SH-SY5Y (cell line): ENCODE results near the gene CYB5RL.

Experiments used
- GATA2 ChIP-seq: IDR thresholded peaks from 2 replicates; pipeline ENCODE4 v1.6.1; 2011; ENCODE audit warnings: mild to moderate bottlenecking, low read depth, low read length
- GATA3 ChIP-seq: IDR thresholded peaks from 2 replicates; pipeline ENCODE4 v1.6.1; 2011; ENCODE audit warnings: low read depth, mild to moderate bottlenecking, low read length, moderate library complexity

CYB5RL gene

DNA sequence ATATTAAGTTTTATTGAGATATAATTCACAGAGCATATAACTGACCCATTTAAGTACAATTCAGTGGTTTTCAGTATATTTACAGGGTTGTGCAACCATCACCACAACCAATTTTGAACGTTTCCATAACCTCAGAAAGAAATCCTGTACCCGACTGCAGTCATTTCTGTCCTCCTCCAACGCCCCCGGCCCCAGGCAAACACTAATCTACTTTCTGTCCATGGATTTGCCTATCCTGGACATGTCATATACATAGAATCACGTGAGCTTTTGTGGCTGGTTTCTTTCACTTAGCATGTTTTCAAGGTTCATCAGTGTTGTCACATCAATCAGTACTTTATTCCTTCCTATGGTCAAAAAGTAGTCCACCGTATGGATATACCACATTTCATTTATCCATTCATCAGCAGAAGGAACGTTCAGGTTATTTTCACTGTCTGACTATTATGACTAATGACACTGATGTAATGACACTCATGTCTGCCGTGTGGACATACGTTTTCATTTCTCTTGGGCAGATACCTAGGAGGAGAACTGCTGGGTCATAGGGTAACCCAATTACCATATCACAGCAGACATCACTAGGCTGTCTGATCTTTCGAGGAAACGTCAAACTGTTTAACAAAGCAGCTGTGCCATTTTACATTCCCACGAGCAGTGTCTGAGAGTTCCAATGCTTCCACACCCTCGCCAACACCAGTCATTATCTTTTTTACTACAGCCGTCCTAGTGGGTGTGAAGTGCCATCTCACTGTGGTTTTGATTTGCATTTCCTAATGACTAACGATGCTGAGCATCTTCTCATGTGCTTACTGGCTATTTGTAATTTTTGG is 30.9 kb upstream of the CYB5RL start:
- TF ChIP-seq GATA3 (peak; percentile 96), GATA2 (peak; percentile 94)

DNA sequence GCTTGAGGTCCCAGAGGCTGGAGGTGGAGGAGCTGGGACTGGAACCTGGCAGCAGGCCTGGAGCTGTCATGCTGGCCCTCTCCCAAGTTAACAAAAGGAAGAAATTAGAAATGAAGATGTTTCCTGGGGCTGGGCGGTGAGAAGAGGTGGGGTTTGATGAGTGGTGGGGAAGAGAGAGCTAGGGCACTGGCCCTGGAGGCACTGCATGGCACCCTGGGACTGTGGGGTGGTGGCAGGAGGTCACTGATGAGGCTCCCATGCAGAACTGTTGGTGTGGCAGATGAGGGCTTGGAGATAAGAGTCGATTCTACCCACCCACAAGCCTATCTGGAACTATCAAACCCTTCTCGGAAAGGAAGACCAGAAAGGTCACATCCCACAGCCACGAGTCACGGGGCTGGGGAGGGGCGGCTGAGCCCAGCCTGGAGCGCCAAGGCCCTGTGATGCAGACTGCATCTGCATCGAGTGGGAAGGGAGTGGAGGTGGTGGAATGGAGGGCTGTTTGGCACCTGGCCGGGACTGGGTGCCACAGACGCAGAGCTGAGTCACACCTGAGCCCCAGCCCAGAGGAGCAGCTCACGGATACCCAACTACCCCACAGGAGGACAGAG is 29.6 kb upstream of the CYB5RL start:
- TF ChIP-seq GATA2 (peak; percentile 36; the same call in 1 of the 2 replicates), GATA3 (no peak)

DNA sequence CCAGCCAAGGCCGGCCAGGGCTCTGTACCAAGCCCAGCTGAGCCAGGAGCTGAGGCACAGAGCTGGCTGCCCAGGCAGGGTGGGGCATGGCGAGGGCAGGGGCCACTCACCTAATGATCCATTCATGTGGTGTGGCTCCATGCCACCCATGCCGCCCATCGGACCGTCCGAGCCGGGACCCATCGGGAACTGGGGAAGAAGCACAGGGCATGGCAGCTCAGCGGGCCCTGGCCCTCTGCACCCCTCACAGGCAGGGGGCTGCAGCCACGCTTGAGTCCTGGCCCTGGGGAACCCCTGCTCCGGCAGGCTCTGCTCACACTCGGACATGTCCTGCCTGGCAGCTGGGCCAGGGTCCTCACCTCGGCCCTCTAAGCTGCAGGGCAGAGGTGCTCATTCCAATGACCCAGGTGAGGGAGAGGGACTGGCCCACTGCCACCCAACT is 28.8 kb upstream of the CYB5RL start:
- no peak for TF ChIP-seq GATA2
- TF ChIP-seq GATA3, result no peak

DNA sequence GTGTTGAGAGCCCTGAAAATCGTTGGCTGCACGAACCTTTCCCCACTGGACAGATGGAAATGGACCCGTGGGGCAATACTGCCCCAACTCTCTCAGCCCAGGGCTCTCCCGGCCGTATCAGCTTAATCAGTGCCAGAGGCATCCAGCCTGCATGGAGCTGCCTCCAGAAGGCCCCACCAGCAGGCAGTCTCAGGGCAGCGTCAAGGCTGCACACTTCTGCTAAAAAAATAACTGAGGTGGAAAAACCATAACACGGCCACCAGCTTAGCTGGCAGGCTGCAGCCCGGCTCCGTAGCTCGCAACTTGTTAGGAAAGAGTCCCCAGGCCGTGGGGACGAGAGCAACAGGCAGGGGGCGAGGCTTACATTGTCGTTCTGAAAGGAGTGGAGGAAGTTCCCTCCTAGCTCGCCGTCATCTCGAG is 28.1 kb upstream of the CYB5RL start:
- TF ChIP-seq GATA2 (peak; percentile 88), GATA3 (peak; percentile 52; the same call in 1 of the 2 replicates)

DNA sequence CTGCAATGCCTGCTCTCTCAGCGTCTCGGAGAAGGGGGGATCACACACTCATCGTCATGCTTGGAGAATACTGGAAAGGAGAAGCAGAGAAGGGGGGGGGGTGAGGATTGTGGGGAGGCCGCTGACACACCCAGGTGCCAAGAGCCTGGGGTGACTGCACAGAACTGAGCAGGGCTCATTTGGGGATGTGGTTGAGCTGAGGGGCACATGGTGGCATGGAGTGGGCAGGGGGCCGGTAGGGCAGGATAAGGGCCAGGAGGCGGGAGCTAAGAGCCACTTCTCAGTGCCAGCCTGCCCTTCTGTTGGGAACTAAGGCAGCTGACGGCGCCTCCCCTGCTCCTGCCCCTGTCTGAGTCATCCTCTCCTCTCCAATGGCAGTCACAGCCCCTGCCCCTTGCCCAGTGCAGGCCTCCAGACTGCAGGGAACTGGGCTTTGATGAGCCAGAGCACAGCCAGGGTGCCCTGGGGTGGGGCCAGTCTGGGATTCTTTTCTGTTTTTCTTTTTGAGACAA is 27.3 kb upstream of the CYB5RL start:
- TF ChIP-seq GATA3 (no peak), GATA2 (no peak)

DNA sequence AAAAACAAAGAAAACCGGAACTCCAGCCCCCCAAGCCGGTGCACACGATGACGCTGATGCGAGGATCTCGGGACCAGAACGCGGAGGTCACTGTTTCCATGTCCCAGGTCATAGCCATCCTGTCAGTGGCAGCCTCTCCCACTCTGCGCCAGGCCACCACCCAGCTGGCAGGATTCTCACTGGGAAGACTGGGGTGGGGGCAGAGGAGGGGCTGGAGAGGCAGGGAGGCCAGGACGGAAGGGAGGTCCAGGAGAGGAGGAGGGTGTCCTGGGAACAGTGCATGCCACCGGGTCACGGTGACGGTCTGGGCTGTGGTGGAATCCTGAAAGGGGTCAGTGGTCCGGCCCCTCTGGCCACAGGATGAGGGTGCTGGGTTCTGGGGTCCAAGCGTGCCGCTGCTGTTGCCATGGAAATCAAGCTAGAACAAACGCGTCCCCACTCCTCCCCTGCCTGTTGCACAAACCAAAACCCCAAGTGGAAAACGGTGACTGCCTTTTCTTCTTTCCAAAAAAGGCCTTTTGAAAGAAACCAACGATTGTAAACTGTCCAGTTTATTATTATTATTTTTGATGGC is 26.2 kb upstream of the CYB5RL start:
- TF ChIP-seq GATA2, result no peak
- no peak for TF ChIP-seq GATA3

DNA sequence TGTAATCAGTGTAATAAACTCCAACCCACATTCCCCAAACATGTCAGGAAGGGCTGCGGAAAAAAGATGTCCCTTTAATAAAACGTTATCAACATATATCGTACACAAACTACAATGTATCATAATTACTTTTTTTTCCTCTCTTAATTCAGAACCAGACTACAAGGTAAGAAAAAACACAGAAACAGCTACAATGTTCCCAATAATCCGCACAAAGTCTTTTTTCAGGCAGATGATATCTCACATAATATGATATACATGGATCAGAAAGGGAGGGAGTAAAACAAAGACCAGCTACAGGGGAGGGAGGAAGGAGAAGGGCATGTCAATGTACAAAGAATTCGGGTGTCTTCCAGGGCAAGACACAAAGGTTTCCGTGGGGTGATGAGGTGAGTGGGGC is 25.5 kb upstream of the CYB5RL start:
- no peak; the same call in 1 of the 2 replicates for TF ChIP-seq GATA3
- TF ChIP-seq GATA2, result peak; percentile 47

DNA sequence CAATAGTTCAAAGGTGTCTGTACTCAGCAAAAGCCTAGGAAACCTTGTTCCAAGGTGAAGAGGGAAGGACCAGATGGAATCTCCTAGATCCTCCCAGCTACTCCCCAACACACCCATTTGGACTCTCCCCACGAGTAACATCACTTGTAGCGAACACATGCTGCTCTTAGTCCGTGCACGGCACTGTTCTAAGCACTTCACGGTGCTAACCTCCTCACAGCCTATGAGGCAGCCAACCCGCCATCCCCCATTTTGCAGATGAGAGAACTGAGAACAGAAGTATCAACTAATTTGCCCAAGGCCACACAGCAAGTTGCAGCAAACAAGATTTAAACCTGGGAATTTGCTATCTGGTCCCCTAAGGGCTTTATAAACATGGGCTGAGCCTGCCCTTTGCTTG is 24.4 kb upstream of the CYB5RL start:
- TF ChIP-seq GATA3, result no peak
- no peak for TF ChIP-seq GATA2

DNA sequence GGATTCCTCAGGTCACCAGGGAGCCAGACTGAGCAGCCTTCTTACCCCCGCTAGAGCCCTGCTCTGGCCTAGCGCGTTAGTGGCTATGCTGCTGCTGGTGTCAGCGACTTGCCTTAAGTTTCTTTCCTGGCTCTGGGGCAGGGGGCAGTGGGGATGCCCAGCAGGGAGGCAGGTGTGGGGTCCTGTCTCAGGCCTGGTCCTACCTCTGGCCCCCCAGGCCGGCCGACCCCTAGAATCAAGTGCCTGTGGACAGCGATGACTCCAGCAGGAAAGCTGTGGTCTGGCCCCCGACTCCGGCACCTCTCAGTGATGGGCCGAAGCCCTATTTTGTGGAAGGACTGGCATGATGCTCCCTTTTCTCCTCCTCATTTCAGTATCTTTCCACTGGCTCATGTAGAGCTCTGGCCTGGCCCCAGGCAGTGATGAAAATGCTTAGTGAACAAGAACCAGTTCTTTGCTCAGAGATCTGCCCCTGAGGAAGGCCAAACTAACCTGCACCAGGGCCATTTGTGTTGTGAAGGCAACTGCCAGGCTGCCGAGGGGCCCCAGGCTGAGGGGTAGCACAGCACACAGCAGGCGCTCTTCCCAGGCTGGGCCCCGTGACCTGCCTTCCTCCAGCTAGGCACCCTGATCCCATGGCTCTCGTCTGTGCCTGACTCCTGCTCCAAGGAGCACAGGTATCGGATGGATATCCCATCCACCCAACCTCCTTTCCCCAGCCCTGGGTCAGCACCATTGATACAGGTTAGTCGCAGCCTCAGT is 23.8 kb upstream of the CYB5RL start:
- no peak for TF ChIP-seq GATA2
- TF ChIP-seq GATA3, result no peak

DNA sequence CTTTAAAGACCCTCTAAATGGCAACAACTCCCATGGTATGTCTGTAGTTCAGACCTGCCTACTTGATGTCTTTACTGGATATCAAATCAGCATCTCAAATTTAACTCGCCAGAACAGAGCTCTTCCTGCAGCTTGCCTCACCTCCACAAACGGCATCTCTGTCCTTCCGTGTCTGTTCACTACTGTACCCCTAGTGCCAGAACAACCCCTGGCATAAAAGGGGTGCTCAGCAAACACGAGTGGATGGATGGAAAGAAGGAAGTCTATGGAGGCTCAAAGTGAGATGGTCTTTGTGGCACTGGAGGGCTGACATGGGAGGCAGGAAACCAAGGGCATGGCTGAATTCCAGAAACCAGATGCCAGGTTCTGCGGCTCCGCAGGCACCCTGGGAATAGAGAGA is 22.9 kb upstream of the CYB5RL start:
- TF ChIP-seq GATA3, result no peak
- TF ChIP-seq GATA2, result no peak

DNA sequence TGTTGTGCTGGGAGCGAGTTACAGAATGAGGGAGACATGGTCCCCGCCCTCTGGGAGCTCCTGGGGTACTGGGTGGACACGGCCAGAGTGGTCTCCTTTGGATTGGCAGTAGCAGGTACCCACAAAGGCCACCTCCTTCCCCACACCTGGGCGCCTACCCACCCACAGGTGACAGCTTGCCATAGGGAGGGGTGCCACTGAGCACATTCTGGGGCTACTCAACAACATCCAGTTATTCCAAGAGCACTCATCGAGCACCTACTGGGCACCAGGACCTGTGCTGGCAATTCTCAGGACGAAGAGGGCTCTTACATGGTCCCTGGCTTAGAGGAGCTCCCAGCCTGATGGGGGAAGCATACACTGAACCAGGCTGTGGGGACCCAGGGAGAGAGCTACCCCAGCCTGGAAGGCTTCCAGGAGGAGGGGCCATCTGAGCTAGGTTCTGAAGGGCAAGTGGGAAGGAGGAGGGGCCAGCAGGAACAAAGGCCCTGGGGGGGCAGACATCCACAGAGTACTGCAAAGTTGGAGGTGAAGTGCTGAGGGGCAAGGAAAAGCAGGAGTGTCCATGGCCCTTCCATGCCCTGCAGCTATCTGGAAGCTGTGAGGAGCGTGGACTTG is 22.1 kb upstream of the CYB5RL start:
- TF ChIP-seq GATA3 (no peak), GATA2 (no peak)

DNA sequence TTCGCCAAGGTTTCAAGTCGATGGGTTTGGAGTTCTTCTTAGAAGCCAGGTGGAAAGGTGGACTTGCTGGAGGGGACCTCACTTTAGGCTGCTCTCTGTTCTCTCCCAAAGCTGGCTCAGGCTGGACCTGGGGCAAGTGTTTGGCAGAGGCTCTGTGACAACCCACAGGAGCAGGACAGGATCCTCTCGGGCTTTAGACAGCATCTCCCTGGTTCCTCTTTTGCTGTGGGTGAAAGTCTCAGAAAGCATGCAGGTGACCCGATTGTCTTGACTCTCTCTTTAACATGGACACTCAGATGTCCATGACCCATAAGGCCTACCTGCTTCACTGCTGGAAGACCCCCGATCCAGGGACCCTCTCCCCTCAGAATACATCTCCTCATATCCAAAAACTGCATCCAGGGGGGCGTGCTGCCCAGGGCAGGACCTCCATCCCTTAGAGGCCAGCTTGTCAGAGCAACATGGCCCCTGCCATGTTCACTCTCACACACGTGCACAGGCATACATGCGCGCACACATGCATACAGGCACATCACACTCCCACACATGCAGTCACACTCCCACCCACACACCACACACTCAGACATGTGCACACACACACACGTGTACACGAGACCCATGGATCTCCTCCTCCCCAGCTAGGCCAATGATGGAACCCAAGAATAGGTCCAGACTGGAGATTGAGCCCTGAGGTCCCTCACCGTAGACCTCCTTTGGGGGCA is 21.4 kb upstream of the CYB5RL start:
- TF ChIP-seq GATA3 (no peak), GATA2 (no peak)
